Naive thymus-derived CD4-positive, alpha-beta T cell (primary cell): ENCODE results near the gene ANKRD2. TPM values are rescaled to one million over a fixed set of nuclear protein-coding genes. Genes with fewer than 3 reads are reported as not detected.
"Not testable (repeated sequence)": the region's sequence is repeated elsewhere in the genome, so short reads cannot be mapped to it uniquely, and the experiment has no call there.

Source experiments
- ATAC-seq: fragments of 150-1000 bp; cut with Tn5 transposase; 2 replicates; pipeline ENCODE4 v1.10.0; 2021; ENCODE audit warnings: mild to moderate bottlenecking, moderate library complexity
- CTCF ChIA-PET: fragments of 350-600 bp; sonication (Branson Sonifier 250); formaldehyde crosslinking; loops from one replicate; lab custom pipeline; 2021; ENCODE audit warnings: antibody characterized with exemption; lab: Charles Lee
- POLR2A ChIA-PET: fragments of 350-600 bp; sonication (Branson Sonifier 250); formaldehyde crosslinking; loops from one replicate; lab custom pipeline; 2021; ENCODE audit warnings: antibody characterized with exemption, inconsistent platforms; lab: Charles Lee
- DNase-seq, 9 donors: peaks; one replicate each; pipeline versions ENCODE4 v3.0.0 to v3.0.0-alpha.2; 2020 to 2022; ENCODE audit warnings: mixed read lengths in 1 of 9
- H3K27ac ChIP-seq: one replicate; pipeline ENCODE4 v1.7.0; 2013; ENCODE audit warnings: mild to moderate bottlenecking, low read depth, low read length, moderate library complexity
- H3K27me3 ChIP-seq, 2 donors: one replicate each; pipeline ENCODE4 v1.7.0; 2013; ENCODE audit warnings: low read length in 2 of 2, mild to moderate bottlenecking in 2 of 2, moderate library complexity in 2 of 2; ENCODE audit not compliant: control insufficient read depth in 2 of 2, insufficient read depth in 2 of 2
- H3K36me3 ChIP-seq, 3 experiments: 1 replicate in 2 of 3; 2 replicates in 1 of 3; pipeline ENCODE4 v1.7.0; 2013; ENCODE audit warnings: low read length in 3 of 3, mild to moderate bottlenecking in 3 of 3, moderate library complexity in 1 of 3; ENCODE audit not compliant: insufficient read depth in 3 of 3, control insufficient read depth in 2 of 3
- H3K4me1 ChIP-seq, 2 donors: one replicate each; pipeline ENCODE4 v1.7.0; 2013; ENCODE audit warnings: low read length in 2 of 2, mild to moderate bottlenecking in 2 of 2, moderate library complexity in 1 of 2; ENCODE audit not compliant: control insufficient read depth in 2 of 2, insufficient read depth in 2 of 2
- H3K4me3 ChIP-seq: 2 replicates; pipeline ENCODE4 v1.7.0; 2013; ENCODE audit warnings: mild to moderate bottlenecking, low read length
- H3K9me3 ChIP-seq, 3 experiments: 1 replicate in 2 of 3; 2 replicates in 1 of 3; pipeline ENCODE4 v1.7.0; 2013; ENCODE audit warnings: low read length in 3 of 3; ENCODE audit not compliant: control insufficient read depth in 2 of 3
- H3K27ac Mint-ChIP-seq, 9 donors: one replicate each; pipeline ENCODE4 v1.8.0; 2020 to 2022; ENCODE audit warnings: mixed read lengths in 9 of 9, mild to moderate bottlenecking in 8 of 9, moderate library complexity in 5 of 9, inconsistent platforms in 2 of 9
- H3K27me3 Mint-ChIP-seq, 5 donors: one replicate each; pipeline ENCODE4 v1.8.0; 2021 to 2022; ENCODE audit warnings: mixed read lengths in 5 of 5, mild to moderate bottlenecking in 1 of 5
- H3K36me3 Mint-ChIP-seq, 5 donors: one replicate each; pipeline ENCODE4 v1.8.0; 2020 to 2022; ENCODE audit warnings: mixed read lengths in 5 of 5, mild to moderate bottlenecking in 3 of 5, inconsistent platforms in 1 of 5
- H3K4me1 Mint-ChIP-seq, 7 donors: one replicate each; pipeline ENCODE4 v1.8.0; 2020 to 2022; ENCODE audit warnings: mixed read lengths in 7 of 7, mild to moderate bottlenecking in 3 of 7, inconsistent platforms in 1 of 7
- H3K4me3 Mint-ChIP-seq, 10 donors: one replicate each; pipeline ENCODE4 v1.8.0; 2020 to 2022; ENCODE audit warnings: mild to moderate bottlenecking in 10 of 10, mixed read lengths in 10 of 10, moderate library complexity in 6 of 10, inconsistent platforms in 2 of 10
- H3K9me3 Mint-ChIP-seq, 11 donors: one replicate each; pipeline ENCODE4 v1.8.0; 2020 to 2022; ENCODE audit warnings: mixed read lengths in 11 of 11, mild to moderate bottlenecking in 4 of 11, inconsistent platforms in 1 of 11, moderate library complexity in 1 of 11
- intact Hi-C, 2 donors: fragments of 100-400 bp; cut with micrococcal nuclease; formaldehyde crosslinking; loops; one replicate each; pipeline ENCODE4 v1.15.1; 2023
- polyA plus RNA-seq, 2 donors: library from polyadenylated mRNA; unstranded; fragments of 300-500 nt; fragmentation: Illumina TruSeq; gene quantifications; one replicate each; pipeline ENCODE4 v1.2.3, GENCODE V29; 2021
- total RNA-seq, 6 experiments: library from RNA in 5 of 6; stranded (reverse) in 5 of 6; gene quantifications; 1 replicate in 5 of 6; 2 replicates in 1 of 6; pipeline ENCODE4 v1.2.3 and lab custom pipeline; 2021 to 2026

Gene ANKRD2
- total and polyA plus RNA-seq, 7 experiments from 2014 or later: 0.22 TPM; not detected in 6

- no peaks in the 10 kb centered on the region for H3K9me3 ChIP-seq
- peaks cover 0 to 3% (median 0%) of the 10 kb centered on the region in 11 donors for H3K9me3 Mint-ChIP-seq
- H3K27me3 ChIP-seq: no peaks in the 10 kb centered on the region
- H3K36me3 ChIP-seq: no peaks in the 10 kb centered on the region
- CTCF ChIA-PET: interaction anchor here (0.5 to 6.9 kb wide), 5 partner anchors 17 to 352 kb away, joined by 3 to 64 read pairs (median 3); no protein-coding TSS in a partner anchor
- POLR2A ChIA-PET: no interaction called here
- no peak overlapping the region for H3K4me3 ChIP-seq
- no peak overlapping the region for H3K4me3 Mint-ChIP-seq
- no peaks in the 10 kb centered on the region for H3K4me1 ChIP-seq
- DNase-seq: no peak
- H3K27ac Mint-ChIP-seq: no peak overlapping the region
- no peaks in the 10 kb centered on the region for H3K36me3 Mint-ChIP-seq
- peaks cover 0 to 4% (median 0%) of the 10 kb centered on the region in 7 donors for H3K4me1 Mint-ChIP-seq
- no peak overlapping the region for H3K27ac ChIP-seq
- intact Hi-C loops: loop anchor here in 1 of 2 donors (5.0 kb wide), 2 partner anchors 54 to 104 kb away; partner anchors contain the start of genes EXOSC1, MMS19, UBTD1 and ZDHHC16
- ATAC-seq: no peak
- H3K27me3 Mint-ChIP-seq: peaks cover 0 to 3% (median 0%) of the 10 kb centered on the region in 5 donors
Measured at GRCh38 chr10:97551271-97551670, 21.3 kb upstream of the ANKRD2 start.

DNA sequence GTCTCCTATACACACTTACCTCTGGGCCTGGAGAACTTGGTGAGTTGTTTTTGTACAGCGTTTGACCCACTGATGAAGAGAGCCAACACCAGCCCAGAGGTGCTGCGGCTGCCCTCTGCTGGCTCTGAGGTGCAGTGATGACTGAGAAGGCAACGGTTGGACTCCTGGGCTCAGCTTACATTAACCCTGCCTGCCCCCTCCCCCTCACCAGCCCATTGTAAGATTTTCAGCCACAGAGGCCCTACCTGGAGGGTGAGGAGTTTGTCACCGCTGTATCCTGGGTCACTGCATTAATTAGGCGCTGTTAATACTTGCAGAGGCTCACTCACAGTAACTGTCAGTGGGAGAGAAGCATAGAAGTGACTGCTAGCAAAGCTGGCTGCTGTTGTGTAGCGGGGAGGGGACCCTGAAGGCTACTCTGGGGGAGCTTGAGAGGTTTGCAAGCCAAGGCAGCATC, 19.0 kb upstream of the ANKRD2 start:
- Mint-ChIP-seq H3K27me3 (no peaks in the 10 kb centered on the region), H3K4me1 (peaks cover 0 to 2% (median 0%) of the 10 kb centered on the region in 7 donors), H3K27ac (no peak overlapping the region), H3K36me3 (no peaks in the 10 kb centered on the region), H3K9me3 (peaks cover 0 to 3% (median 0%) of the 10 kb centered on the region in 11 donors), H3K4me3 (no peak overlapping the region)
- Histone ChIP-seq H3K9me3 (no peaks in the 10 kb centered on the region), H3K27ac (no peak overlapping the region), H3K36me3 (no peaks in the 10 kb centered on the region), H3K4me3 (no peak overlapping the region), H3K27me3 (no peaks in the 10 kb centered on the region), H3K4me1 (no peaks in the 10 kb centered on the region)
- peak; percentile 64 for ATAC-seq
- intact Hi-C loops: loop anchor here (1.0 to 5.0 kb wide), 7 partner anchors 55 to 481 kb away; partner anchors contain the start of genes MMS19 (in 2 of the 2), UBTD1 (in 2 of the 2), EXOSC1 (in 1 of the 2) and ZDHHC16 (in 1 of the 2)
- DNase-seq: peak in 7 of 9 donors; percentile 27 to 60 (median 52)
- ChIA-PET CTCF (interaction anchor here (0.7 to 6.9 kb wide), 14 partner anchors 15 to 179 kb away, joined by 3 to 64 read pairs (median 4); no protein-coding TSS in a partner anchor), POLR2A (interaction anchor here (0.9 to 1.3 kb wide), 2 partner anchors 62 to 147 kb away, joined by 3 read pairs; no protein-coding TSS in a partner anchor)

DNA sequence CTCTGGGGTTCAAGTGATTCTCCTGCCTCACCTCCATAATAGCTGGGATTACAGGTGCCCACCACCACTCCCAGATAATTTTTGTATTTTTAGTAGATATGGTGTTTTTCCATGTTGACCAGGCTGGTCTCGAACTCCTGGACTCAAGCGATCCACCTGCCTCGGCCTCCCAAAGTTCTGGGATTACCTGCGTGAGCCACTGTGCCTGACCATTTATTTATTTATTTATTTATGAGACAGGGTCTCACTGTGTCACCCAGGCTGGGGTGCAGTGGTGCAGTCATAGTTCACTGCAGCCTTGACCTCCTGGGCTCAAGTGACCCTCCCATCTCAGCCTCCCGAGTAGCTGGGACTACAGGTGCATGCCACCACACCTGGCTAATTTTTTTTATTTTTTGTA, 18.2 kb upstream of the ANKRD2 start:
- not testable (repeated sequence) for DNase-seq, H3K9me3 Mint-ChIP-seq, H3K4me1 ChIP-seq, H3K9me3 ChIP-seq, H3K27me3 ChIP-seq, H3K36me3 ChIP-seq, H3K4me3 ChIP-seq, H3K4me1 Mint-ChIP-seq, H3K36me3 Mint-ChIP-seq, H3K27ac ChIP-seq, H3K27ac Mint-ChIP-seq, H3K27me3 Mint-ChIP-seq, H3K4me3 Mint-ChIP-seq, ATAC-seq
- intact Hi-C loops: loop anchor here in 1 of 2 donors (5.0 kb wide), 2 partner anchors 57 to 107 kb away; partner anchors contain the start of genes EXOSC1, MMS19, UBTD1 and ZDHHC16
- POLR2A ChIA-PET: interaction anchor here (1.3 kb wide), 1 partner anchor 63 kb away, joined by 3 read pairs; no protein-coding TSS in a partner anchor
- CTCF ChIA-PET: interaction anchor here (0.7 to 6.9 kb wide), 13 partner anchors 16 to 151 kb away, joined by 3 to 64 read pairs (median 4); no protein-coding TSS in a partner anchor

GRCh38 chr10:97555541-97555940, 17.0 kb upstream of the ANKRD2 start:
- DNase-seq, H3K27ac Mint-ChIP-seq, H3K4me3 Mint-ChIP-seq, H3K27ac ChIP-seq, H3K4me3 ChIP-seq, H3K27me3 Mint-ChIP-seq, ATAC-seq, H3K9me3 ChIP-seq, H3K4me1 ChIP-seq, POLR2A ChIA-PET, intact Hi-C loops, H3K4me1 Mint-ChIP-seq, H3K27me3 ChIP-seq, H3K9me3 Mint-ChIP-seq, H3K36me3 Mint-ChIP-seq, H3K36me3 ChIP-seq: not testable (repeated sequence)
- CTCF ChIA-PET: interaction anchor here (6.9 kb wide), 1 partner anchor 91 kb away, joined by 64 read pairs; no protein-coding TSS in a partner anchor

GRCh38 chr10:97560731-97561381, 11.7 kb upstream of the ANKRD2 start:
- POLR2A ChIA-PET, H3K27me3 ChIP-seq, H3K27ac ChIP-seq, H3K9me3 ChIP-seq, H3K4me1 Mint-ChIP-seq, H3K9me3 Mint-ChIP-seq, H3K4me3 ChIP-seq, CTCF ChIA-PET, intact Hi-C loops, ATAC-seq, H3K36me3 ChIP-seq, H3K4me3 Mint-ChIP-seq, DNase-seq, H3K36me3 Mint-ChIP-seq, H3K4me1 ChIP-seq, H3K27me3 Mint-ChIP-seq, H3K27ac Mint-ChIP-seq: not testable (repeated sequence)

GRCh38 chr10:97561386-97562077, 11.0 kb upstream of the ANKRD2 start:
- H3K27me3 Mint-ChIP-seq, H3K4me1 Mint-ChIP-seq, DNase-seq, H3K27me3 ChIP-seq, ATAC-seq, H3K4me3 ChIP-seq, H3K4me3 Mint-ChIP-seq, H3K9me3 Mint-ChIP-seq, H3K36me3 ChIP-seq, H3K36me3 Mint-ChIP-seq, POLR2A ChIA-PET, H3K4me1 ChIP-seq, intact Hi-C loops, H3K9me3 ChIP-seq, CTCF ChIA-PET, H3K27ac ChIP-seq: not testable (repeated sequence)
- peak overlapping the region in 1 of 9 donors; percentile 19 for H3K27ac Mint-ChIP-seq
